Gastrocnemius medialis (tissue), 4 donors: ENCODE measurements around the gene RETN.

Source experiments
- CTCF ChIP-seq, 5 experiments: fragments of 450-650 bp in 3 of 5; fragments of 200-600 bp in 2 of 5; sonication (generic) in 2 of 5; IDR thresholded peaks in 4 of 5; conservative IDR thresholded peaks in 1 of 5; 1 replicate in 4 of 5; 2 replicates in 1 of 5; pipeline ENCODE4 v1.5.1; 2016 to 2019; ENCODE audit warnings: antibody characterized with exemption in 5 of 5, mild to moderate bottlenecking in 3 of 5, moderate library complexity in 3 of 5
- POLR2A ChIP-seq, 2 donors: fragments of 450-650 bp; IDR thresholded peaks; one replicate each; pipeline ENCODE4 v1.6.1; 2017; ENCODE audit warnings: antibody characterized with exemption in 2 of 2, mild to moderate bottlenecking in 2 of 2, moderate library complexity in 2 of 2

GRCh38 chr19:7709932-7710460 is 41.1 kb downstream of the RETN start:
- TF ChIP-seq POLR2A (IDR thresholded peaks at IDR 0.05) (no peak), CTCF (IDR thresholded peaks at IDR 0.05 in 4 of 5, conservative IDR thresholded peaks at IDR 0.05 in 1 of 5) (no peak)
